ENCODE data around the gene OR2V1. TPM values are rescaled to one million over a fixed set of nuclear protein-coding genes. Genes with fewer than 3 reads are reported as not detected.
A peak's percentile ranks its signal among the peaks of the same experiment; 100 is the strongest.
"Not testable (repeated sequence)": the region's sequence is repeated elsewhere in the genome, so short reads cannot be mapped to it uniquely, and the experiment has no call there.

OR2V1 gene, protein sequence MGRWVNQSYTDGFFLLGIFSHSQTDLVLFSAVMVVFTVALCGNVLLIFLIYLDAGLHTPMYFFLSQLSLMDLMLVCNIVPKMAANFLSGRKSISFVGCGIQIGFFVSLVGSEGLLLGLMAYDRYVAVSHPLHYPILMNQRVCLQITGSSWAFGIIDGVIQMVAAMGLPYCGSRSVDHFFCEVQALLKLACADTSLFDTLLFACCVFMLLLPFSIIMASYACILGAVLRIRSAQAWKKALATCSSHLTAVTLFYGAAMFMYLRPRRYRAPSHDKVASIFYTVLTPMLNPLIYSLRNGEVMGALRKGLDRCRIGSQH
- total RNA-seq (2014; rRNA removed; shearing (Covaris generic)) = not detected in 2 replicates

DNA sequence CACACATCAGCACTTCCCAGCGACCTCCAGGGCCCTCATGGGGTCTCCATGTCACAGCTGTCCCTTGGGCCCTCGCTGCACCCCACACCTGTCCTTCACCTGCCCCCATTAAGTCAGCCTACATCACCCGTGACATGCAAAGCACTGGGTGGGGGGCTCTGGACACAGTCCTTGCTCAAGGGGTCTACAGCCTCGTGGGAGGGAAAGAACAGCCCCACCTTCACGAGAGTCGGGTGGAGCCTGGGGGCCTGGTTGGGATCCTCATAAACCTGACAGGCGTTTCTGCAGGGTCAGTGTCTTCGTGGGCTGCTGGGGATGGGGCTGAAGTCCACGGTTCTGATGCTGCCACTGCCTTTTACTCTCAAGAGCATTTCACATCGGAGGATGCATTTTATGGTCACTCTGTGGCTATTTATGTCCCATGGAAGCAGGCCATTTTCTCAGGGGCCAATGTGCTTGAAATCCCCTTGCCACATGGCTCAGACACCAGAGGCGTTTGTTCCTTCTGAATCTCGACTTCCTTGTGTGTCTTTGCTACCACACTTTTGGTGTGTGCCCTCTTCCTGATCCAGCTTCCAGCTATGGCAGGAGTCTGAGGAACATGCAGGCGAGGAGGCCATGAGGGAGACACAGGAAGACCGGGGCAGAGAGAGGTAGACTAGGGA, at the start of gene OR2V1:
OR2V1 (minus strand) TSS at position 338 of the 665 bp plus-strand sequence. CDS start 5,865 bp downstream, outside the sequence.
- Histone ChIP-seq H3K4me3 (ENCODE audit: insufficient read depth, low read depth, low read length) (no peak within 1 kb of the TSS), H3K27me3 (ENCODE audit: control insufficient read depth, insufficient read depth, low read length) (no peaks in the 10 kb centered on the region), H3K36me3 (replicated peaks; ENCODE audit: control insufficient read depth, insufficient read depth, low read length) (no peaks in the 10 kb centered on the region)
- DNase-seq = no peak

DNA sequence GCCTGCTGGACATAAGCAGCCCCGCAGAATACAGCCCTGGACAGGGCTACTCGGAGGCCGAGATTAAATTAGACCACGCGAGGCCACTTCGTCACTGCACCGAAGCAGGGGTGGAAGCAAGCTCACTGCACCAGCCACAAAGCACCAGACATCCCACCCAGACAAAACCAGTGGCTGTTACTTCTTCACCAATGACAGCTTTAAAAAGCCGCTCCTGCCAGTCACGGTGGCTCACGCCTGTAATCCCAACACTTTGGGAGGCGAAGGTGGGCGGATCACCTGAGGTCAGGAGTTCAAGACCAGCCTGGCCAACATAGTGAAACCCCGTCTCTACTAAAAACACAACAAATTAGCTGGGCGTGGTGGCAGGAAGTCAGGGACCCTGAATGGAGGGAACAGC, 46.6 kb upstream of the OR2V1 start:
- not testable (repeated sequence) for DNase-seq; H3K4me3 ChIP-seq (ENCODE audit: insufficient read depth, low read depth, low read length); H3K27me3 ChIP-seq (ENCODE audit: control insufficient read depth, insufficient read depth, low read length); H3K36me3 ChIP-seq (replicated peaks; ENCODE audit: control insufficient read depth, insufficient read depth, low read length)

DNA sequence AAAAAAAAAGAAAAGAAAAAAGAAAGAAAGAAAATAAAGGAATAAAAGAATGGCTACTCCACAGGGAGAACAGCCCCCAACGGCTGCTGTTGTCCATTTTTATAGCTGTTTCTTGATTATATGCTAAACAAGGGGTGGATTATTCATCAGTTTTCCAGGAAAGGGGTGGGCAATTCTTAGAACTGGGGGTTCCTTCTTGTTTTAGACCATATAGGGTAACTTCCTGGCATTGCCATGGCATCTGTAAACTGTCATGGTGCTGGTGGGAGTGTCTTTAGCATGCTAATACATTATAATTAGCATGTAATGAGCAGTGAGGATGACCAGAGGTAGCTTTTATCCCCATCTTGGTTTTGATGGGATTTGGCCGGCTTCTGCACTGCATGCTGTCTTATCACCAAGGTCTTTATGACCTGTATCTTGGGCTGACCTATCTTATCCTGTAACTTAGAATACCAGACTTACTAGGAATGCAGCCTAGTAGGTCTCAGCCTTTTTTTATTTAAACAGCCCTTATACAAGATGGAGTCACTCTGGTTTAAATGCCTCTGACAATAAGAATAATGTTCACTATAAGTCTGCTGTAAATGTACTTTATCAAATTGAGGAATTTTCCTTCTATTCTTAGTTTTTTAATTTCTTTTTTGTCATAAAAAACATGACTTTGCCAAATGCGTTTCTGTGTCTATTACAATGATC, 45.4 kb upstream of the OR2V1 start:
- DNase-seq = no peak
- Histone ChIP-seq H3K4me3 (ENCODE audit: insufficient read depth, low read depth, low read length) (no peak overlapping the region), H3K36me3 (replicated peaks; ENCODE audit: control insufficient read depth, insufficient read depth, low read length) (no peaks in the 10 kb centered on the region), H3K27me3 (ENCODE audit: control insufficient read depth, insufficient read depth, low read length) (peaks cover 17% of the 10 kb centered on the region)

DNA sequence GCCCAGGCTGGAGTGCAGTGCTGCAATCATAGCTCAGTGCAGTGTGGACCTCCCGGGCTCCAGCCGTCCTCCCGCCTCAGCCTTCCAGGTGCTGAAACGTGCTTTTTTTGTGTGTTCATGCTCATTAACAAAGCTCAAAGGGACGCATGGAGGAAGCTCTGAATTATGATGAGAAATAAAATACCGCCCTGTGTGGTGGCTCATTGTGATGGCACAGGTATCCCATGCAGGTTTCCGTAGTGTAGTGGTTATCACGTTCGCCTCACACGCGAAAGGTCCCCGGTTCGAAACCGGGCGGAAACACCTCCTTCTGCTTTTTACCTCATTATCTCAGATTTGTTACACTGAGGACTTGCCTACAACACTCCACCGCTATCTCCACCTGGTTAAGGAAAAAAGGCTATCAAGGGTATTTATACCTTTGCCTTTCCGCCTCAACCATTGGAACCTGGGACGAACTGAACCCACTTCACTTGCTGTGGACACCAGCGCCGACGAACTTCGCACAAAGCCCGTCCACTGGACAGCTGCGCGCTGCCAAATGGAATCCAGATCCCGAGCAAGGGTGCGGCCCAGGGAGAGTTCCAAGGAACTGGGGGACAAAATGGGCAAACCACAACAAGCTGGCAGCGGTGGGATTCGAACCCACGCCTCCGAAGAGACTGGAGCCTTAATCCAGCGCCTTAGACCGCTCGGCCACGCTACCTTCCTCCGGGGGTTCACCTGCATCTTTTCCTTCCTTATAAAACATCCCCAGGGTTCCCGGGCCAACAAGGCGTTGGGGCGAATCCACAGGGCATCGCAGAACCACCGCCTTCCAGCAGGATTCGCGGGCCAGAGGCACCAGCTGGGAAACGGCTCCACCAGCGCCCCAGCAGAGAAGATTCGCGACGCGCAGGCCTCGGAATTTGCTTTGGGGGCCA, 42.7 kb upstream of the OR2V1 start:
- Histone ChIP-seq H3K27me3 (ENCODE audit: control insufficient read depth, insufficient read depth, low read length) (peaks cover 36% of the 10 kb centered on the region), H3K36me3 (replicated peaks; ENCODE audit: control insufficient read depth, insufficient read depth, low read length) (no peaks in the 10 kb centered on the region), H3K4me3 (ENCODE audit: insufficient read depth, low read depth, low read length) (peak overlapping the region; percentile 63)
- peak; percentile 81 for DNase-seq

DNA sequence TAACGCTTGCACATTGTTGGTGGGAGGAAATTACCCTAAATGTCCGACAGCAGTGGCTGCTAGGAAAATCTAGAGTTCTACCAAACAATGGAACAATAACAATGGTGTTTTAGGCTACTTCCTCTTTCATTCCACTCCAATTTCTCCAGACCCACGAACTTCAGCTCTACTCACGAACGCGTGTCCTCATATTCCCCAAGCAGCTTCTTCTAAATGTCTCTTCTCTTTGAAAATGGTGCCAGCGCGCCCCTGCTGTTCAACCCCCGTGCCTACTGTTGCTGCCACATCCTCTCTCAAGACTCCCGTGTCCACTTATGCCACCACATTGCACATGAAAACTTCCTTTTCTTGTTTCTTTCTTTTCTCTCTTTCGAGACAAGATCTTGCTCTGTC, 42.1 kb upstream of the OR2V1 start:
- H3K4me3 ChIP-seq (ENCODE audit: insufficient read depth, low read depth, low read length) = peak overlapping the region; percentile 63
- peaks cover 39% of the 10 kb centered on the region for H3K27me3 ChIP-seq (ENCODE audit: control insufficient read depth, insufficient read depth, low read length)
- H3K36me3 ChIP-seq (replicated peaks; ENCODE audit: control insufficient read depth, insufficient read depth, low read length) = no peaks in the 10 kb centered on the region
- DNase-seq = no peak

DNA sequence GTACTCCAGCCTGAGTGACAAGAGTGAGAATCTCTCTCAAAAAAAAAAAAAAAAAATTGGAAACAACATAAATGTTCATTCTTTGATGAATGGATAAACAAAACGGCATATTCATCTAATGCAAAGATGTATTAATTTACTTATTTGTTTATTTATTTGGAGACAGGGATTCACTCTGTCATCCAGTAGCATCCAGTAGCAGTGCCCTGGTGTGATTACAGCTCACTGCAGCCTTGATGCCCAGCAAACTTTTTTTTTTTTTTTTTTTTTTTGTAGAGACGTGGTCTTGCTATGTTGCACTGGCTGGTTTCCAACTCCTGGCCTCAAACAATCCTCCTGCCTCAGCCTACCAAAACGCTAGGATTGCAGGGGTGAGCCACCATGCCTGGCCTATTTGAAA, 40.8 kb upstream of the OR2V1 start:
- Histone ChIP-seq H3K27me3 (ENCODE audit: control insufficient read depth, insufficient read depth, low read length) (peaks cover 39% of the 10 kb centered on the region), H3K36me3 (replicated peaks; ENCODE audit: control insufficient read depth, insufficient read depth, low read length) (no peaks in the 10 kb centered on the region)
- no peak for DNase-seq

DNA sequence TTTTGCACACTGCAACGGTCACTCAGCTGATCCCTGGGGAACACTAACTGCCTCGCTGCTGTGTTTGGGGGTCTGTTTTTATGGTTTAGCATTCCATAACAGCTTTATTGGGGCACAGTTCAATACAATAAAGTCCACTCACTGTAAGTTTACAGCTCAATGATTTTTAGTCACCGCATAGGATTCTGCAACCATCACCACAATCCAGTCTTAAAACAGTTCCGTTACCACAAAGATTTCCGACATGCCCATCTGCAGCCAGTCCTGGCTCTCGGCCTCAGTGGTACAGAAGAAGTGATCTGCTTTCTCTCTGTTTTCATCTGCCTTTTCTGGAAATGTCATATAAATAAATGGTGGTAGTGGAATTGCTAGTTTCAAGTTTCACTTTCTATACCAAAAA, 40.0 kb upstream of the OR2V1 start:
- Histone ChIP-seq H3K27me3 (ENCODE audit: control insufficient read depth, insufficient read depth, low read length) (peaks cover 39% of the 10 kb centered on the region), H3K36me3 (replicated peaks; ENCODE audit: control insufficient read depth, insufficient read depth, low read length) (no peaks in the 10 kb centered on the region), H3K4me3 (ENCODE audit: insufficient read depth, low read depth, low read length) (no peak overlapping the region)
- DNase-seq = no peak

More for the DNA sequence above, 40.8 kb upstream of the OR2V1 start:
- no peak overlapping the region for H3K4me3 ChIP-seq (ENCODE audit: insufficient read depth, low read depth, low read length)

DNA sequence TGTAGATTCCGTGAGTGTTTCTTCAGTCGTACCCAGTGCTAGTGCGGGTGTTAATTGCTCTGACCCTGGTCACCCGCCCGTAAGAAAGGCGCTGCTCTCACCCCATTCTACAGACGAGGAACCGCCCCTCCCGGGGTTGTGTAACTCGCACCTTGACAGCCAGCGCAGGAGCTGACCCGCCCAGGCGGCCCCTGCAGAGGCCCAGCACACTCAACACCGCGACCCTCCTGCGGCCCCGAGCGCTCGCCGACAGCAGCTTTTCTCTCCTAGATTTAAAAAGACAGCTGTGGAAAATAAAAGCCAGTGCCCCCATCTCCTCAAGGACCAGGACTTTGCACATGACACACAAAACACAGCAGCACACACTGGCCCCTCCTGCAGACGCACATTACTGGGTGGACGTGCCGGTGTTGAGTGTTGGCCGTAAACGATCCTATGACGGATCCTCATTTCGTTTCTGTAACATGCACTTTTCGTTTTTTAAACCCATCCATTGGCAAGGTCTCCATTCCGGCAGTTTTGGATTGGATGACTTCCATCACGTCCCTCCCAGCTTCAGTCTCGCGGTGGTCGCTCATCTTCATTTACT, 39.4 kb upstream of the OR2V1 start:
- Histone ChIP-seq H3K27me3 (ENCODE audit: control insufficient read depth, insufficient read depth, low read length) (peaks cover 39% of the 10 kb centered on the region), H3K4me3 (ENCODE audit: insufficient read depth, low read depth, low read length) (peak overlapping the region; percentile 69), H3K36me3 (replicated peaks; ENCODE audit: control insufficient read depth, insufficient read depth, low read length) (no peaks in the 10 kb centered on the region)
- DNase-seq = peak; percentile 84

DNA sequence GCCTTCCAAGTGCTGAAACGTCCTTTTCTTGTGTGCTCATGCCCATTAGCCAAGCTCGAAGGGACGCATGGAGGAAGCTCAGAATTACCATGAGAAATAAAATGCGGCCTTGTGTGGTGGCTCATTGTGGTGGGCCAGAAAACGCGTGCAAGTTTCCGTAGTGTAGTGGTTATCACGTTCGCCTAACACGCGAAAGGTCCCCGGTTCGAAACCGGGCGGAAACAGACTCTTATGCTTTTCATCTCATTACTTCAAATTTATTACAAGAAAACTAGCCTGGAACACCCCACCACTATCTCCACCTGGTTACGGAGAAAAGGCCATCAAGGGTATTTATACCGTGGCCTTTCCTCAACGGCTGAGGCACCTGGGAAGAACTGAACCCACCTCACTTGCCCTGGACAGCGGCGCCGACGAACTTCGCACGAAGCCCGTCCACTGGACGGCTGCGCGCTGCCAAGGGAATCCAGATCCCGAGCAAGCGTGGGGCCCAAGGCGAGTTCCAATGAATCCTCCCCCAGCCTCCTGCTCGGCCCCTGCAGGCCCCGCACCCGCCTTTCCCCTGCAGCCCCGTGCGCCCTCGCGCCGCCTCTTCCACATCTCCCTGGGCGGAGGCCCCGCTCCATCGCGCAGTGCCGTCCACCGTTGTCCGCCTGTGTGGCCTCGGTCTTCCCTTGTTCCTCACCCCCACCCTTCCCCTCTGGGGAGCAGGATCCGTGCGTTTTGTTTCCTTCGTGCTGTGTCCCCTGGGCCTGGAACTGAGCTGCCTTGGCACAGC, 38.7 kb upstream of the OR2V1 start:
- peaks cover 39% of the 10 kb centered on the region for H3K27me3 ChIP-seq (ENCODE audit: control insufficient read depth, insufficient read depth, low read length)
- peak; percentile 84 for DNase-seq

DNA sequence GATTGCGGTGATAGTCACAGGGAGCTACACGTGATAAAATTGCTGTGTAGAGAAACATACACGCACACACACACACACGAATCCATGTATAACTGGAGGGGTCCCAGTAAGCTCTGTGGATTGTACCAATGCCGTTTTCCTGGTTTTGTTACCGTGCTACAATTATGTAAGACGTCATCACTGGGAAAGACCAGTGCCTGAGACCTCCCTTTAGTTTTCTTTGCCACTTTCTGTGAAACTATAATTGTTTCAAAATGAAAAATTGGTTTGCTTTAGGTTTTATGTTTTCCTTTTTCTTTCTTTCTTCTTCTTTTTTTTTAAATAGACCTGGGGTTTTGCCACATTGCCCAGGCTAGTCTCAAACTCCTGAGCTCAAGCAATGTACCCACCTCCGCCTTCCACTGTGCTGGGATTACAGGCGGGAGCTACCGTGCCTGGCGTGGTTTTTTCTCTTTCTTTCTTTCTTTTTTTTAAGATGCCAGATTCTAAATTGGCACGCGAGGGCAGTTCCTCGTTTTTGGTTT, 37.7 kb upstream of the OR2V1 start:
- DNase-seq = no peak
- Histone ChIP-seq H3K4me3 (ENCODE audit: insufficient read depth, low read depth, low read length) (peak overlapping the region; percentile 41), H3K36me3 (replicated peaks; ENCODE audit: control insufficient read depth, insufficient read depth, low read length) (no peaks in the 10 kb centered on the region), H3K27me3 (ENCODE audit: control insufficient read depth, insufficient read depth, low read length) (peaks cover 39% of the 10 kb centered on the region)

More for the DNA sequence above, 38.7 kb upstream of the OR2V1 start:
- not testable (repeated sequence) for H3K36me3 ChIP-seq (replicated peaks; ENCODE audit: control insufficient read depth, insufficient read depth, low read length)
- H3K4me3 ChIP-seq (ENCODE audit: insufficient read depth, low read depth, low read length) = peak overlapping the region; percentile 69

DNA sequence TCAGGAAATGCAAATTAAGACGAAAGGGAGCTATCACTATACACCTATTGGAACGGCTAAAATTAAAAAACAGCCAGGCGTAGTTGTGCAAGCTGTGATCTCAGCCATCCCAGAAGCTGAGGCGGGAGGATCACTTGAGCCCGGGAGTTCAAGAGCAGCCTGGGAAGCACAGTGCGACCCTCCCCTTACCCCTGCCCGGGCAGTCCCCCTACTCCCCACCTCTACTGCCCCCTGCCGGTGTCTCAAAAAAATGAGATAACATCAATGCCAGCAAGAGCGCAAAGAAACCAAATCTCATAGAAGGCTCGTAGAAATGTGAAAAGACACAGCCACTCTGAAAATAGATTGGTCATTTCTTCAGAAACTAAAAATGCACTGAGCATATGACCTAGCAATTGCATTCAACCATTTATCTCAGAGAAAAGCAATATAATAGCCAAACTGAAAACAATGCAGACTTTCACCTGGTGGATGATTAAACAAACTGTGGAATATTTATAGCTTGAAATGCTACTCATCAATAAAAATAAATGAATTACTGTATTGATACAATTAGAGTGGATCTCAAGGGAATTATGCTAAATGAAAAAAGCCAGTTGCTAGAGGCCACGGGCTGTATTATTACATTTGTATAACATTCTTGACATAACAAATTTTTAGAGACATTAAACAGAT, 37.0 kb upstream of the OR2V1 start:
- Histone ChIP-seq H3K36me3 (replicated peaks; ENCODE audit: control insufficient read depth, insufficient read depth, low read length) (no peaks in the 10 kb centered on the region), H3K4me3 (ENCODE audit: insufficient read depth, low read depth, low read length) (peak overlapping the region; percentile 41), H3K27me3 (ENCODE audit: control insufficient read depth, insufficient read depth, low read length) (peaks cover 36% of the 10 kb centered on the region)
- peak; percentile 93 for DNase-seq

DNA sequence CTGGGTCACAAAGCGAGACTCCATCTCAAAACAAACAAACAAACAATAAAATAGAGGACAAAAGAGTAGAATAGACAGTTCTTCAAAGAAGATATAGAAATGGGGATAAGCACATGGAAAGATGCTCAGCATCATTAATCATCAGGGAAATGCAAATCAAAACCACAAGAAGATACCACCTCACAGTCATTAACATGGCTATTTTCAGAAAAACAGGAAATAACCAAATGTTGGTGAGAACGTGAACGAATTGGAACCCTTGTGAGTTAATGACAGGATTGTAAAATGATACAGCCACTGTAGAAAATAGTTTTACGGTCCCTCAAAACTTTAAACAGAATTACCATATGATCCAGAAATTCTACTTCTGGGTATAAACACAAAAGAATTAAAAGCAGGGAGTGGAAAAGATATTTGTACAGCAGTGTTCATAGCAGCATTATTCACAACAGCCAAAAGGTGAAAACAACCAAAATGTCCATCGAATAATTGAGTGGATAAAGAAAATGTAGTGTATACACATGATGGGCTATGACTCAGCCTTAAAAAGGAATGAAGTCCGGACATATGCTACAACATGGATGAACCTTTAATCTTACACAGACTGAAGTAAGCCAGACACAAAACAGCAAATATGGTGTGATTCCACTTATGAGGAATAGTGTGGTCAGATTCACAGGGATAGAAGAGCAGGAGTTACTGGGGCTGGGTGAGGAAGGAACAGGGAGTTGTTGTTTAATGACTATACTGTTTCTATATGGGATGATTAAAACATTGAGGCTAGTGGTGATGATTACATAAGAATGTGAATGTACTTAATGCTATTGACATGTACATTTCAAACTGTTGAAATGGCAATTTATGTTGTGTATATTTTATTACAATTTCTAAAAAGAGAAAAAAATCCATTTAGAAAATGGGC, 36.1 kb upstream of the OR2V1 start:
- peaks cover 28% of the 10 kb centered on the region for H3K27me3 ChIP-seq (ENCODE audit: control insufficient read depth, insufficient read depth, low read length)
- DNase-seq = no peak
- H3K36me3 ChIP-seq (replicated peaks; ENCODE audit: control insufficient read depth, insufficient read depth, low read length) = no peaks in the 10 kb centered on the region
- H3K4me3 ChIP-seq (ENCODE audit: insufficient read depth, low read depth, low read length) = no peak overlapping the region
